GM18508 (cell line): ENCODE data around the gene MRGPRD.
"Not testable (repeated sequence)": the region's sequence is repeated elsewhere in the genome, so short reads cannot be mapped to it uniquely, and the experiment has no call there.

Experiments used
- ATAC-seq: cut with Tn5 transposase; IDR thresholded peaks from one replicate; pipeline ENCODE4 v1.9.1; 2021; ENCODE audit warnings: moderate number of reproducible peaks; ENCODE audit not compliant: insufficient read depth, unreplicated experiment

The MRGPRD gene

DNA sequence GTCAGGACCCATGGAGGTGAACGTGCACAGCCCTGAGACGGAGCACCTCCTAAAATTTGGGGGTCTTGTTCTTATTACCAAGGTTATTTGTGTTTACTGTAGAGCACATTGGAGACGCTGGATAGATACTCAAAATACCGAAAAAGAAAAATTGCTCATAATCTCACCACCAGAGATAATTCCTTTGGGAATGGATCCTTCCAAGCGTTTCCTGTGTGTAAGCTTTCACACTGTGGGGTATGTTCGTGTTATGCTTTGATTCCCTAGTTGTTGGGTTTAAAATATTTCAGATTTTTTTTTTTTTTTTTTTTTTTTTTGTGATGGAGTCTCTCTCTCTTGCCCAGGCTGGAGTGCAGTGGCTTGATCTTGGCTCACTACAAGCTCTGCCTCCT, 14.1 kb upstream of the MRGPRD start:
- no peak for ATAC-seq

DNA sequence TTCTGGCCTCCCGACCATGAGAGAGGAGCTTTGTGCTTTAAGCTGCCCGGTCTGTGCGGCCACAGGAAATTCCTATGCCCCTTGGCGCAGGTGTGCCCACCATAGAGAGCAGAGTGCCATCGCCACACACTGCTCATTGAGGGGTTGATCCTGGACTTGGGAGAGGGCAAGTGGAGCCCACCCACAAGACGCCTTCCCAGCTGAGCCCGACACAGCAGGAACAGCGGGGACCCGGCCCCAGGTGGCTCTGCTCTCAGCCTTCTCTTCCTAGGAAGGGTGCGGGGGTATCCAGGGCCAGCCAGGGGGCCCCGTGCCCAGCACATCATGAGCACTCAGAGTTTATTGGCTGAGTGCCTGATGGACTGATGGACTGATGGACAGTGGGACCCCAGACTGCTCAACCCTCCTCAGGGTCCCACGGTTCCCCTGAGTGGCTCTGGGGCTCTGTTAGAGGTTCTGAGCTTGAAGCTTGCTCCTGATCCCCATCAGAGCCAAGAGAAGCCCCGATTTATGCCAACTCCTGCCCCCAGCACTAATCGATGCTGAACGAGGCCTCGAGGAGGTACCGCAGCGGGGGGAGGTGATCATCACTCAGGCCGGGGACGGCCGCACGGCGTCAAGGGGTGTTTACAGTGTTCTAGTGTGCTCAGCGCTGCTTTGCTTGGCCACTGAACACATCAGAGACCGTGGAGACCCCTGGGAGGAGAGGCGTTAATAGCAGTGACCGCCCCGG, 13.5 kb upstream of the MRGPRD start:
- no peak for ATAC-seq

- ATAC-seq: no peak
Measured at GRCh38 chr11:68993546-68993945, 12.8 kb upstream of the MRGPRD start.

DNA sequence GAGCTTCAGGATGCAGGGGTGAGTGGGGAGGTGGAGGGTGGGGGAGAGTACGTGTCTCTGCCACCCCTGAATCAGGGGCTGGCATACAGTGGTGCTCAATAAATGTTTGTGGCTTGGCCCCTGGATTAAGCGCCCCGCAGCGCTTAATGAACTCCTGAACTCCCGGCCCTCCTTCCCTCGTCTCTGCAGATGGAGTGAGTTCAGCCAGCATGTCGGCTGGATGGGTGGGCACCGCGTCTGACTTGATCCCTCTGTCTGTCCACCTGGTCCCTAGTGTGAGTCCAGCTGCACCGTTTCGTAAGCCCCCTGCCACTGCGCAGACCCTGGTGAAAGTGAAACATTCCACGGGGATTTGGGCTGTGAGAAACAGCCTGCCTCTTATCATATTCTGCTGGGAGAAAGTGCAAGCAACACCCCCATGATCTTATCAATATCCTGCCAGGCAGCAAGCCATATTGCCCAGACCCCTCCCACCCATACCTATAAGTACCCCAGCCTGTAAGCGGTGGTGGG, 12.0 kb upstream of the MRGPRD start:
- ATAC-seq: no peak

DNA sequence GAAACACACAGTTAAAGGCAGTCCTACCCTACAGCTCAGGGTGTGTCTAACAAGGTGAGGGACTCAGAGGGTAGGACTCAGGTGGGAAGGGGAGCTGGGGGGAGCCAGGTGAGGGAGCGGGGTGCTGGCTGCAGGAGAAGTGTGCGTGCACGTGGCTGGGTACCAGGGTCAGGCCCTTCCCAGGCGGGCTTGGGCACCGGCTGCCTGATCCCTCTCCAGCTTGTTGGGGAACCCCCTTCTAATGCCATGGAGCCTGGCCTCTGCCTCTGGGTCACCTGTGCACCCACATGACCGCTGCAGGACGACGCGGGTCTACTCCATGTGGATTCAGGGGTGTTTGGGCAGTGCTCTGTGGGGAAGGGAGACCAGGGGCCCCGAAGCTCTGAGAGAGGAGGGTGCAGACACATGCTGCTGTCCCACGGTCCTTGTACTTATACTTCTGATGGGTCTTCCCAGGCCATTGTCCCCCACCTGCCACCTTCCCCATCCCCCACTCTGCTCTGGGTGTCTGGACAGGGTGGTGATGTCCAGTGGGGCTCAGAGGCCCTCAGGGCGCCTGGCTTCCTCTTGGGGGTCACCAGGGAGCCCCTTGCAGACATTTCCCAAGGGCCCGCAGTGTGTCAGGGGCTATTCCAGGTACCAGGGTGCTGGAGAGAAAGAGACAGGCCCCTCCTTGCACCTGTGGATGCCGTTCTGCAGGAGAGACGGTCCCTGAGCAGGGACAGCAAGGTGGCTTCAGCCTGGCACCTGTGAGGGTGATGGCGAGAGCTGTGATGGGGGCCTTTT, 10.4 kb upstream of the MRGPRD start:
- no peak for ATAC-seq

DNA sequence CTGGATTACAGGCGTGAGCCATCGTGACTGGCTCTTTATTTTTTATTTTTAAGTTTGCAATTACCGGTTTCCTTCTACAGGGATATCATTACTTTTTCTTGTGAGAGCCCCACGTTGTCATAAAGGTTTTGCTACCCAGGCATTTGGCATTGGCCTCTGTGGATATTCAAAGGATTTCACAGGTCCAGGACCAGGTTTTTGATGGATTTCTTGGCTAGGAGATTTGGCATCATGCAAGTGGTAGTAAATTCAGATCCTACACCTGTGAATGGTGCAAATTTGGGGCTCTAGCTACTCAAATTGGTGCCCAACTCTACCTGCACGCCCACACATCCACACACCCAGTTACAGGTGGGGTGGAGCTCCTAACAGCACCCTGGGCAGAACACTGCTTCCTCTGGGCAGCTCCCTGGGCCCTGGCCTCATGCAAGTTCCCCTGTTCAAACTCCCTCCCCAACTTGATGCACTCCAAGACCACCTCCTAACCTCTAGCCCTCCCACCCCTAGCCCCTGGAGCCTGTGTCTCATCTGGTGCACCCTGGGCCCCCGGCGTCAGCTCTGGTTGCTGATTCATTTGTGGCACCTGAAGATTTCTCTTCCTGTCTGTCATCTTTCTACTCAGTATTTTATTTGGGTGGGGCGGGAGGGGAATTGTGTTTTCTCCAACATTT, 9.3 kb upstream of the MRGPRD start:
- ATAC-seq: no peak

GRCh38 chr11:68988491-68988890, 7.7 kb upstream of the MRGPRD start:
- no peak for ATAC-seq

GRCh38 chr11:68987211-68987610, 6.4 kb upstream of the MRGPRD start:
- ATAC-seq: no peak

DNA sequence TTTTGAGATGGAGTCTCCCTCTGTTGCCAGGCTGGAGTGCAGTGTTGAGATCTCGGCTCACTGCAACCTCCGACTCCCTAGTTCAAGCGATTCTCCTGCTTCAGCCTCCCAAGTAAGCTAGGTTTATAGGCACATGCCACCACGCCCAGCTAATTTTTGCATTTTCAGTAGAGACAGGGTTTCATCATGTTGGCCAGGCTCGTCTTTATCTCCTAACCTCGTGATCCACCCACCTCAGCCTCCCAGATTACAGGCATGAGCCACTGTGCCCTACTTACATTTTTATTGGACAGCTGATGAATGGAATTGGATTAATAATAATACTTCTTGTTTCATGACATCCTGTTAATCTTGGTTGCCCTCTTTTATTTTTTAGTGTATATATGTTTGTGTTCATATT, 3.0 kb upstream of the MRGPRD start:
- no peak for ATAC-seq

DNA sequence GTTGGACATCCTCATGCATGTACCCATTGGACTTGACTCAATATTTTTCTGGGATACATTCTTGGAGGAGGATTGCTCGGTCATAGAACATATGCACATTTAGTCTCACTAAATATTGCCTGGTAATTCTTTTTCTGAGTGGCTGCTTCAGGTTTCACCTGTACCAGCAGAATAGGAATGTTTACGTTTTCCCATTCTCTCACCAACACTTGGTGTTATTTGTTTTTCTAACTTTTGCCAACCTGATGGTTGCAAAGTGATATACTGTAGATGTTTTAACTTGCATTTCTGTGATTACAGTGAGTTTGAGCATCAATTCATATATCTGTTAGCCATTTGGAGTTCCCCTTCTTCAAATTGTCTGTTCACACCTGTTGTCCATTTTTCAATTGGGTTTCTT, 1.3 kb upstream of the MRGPRD start:
- ATAC-seq: no peak

DNA sequence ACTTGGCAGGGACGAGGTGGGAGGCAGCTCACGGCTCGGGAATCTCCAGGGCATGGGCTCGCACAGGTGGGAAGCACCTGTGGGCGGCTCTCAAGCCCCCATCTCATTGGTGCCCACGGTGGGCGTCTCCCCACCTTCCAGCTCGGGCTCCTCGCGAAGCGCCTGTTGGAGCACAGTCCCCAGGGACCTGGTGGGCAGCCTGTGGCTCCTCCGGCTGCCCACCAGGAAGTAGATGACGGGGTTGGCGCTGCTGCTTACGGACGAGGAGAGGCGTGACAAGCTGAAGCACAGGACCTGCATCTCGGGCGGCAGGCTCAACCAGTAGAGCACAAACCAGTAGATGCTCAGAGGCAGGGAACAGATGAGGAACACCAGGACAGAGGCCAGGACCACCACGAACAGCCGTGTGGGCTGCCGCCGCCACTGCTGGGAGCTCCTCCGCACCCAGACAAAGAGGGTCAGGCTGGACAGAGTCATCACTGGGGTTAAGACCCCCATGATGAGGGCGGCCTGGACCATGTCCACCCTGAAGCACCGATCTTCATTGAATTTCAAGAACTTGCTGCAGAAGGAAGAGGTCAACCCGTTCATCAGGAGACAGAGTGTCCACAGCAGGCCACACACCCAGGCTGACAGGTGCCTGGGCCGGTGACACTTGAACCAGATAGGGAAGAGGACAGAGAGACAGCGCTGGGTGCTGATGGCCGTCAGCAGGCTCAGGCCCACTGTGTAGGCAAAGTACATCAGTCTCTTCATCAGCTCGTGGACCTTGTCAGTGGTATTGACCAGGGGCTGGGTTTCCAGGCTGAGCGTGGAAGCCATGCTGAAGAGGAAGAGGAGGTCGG, 633 bp downstream of the MRGPRD start:
- ATAC-seq: no peak

- no peak for ATAC-seq
Measured at GRCh38 chr11:68978931-68979594, 1.7 kb downstream of the MRGPRD start.

GRCh38 chr11:68978626-68978930, 2.2 kb downstream of the MRGPRD start:
- ATAC-seq: no peak

DNA sequence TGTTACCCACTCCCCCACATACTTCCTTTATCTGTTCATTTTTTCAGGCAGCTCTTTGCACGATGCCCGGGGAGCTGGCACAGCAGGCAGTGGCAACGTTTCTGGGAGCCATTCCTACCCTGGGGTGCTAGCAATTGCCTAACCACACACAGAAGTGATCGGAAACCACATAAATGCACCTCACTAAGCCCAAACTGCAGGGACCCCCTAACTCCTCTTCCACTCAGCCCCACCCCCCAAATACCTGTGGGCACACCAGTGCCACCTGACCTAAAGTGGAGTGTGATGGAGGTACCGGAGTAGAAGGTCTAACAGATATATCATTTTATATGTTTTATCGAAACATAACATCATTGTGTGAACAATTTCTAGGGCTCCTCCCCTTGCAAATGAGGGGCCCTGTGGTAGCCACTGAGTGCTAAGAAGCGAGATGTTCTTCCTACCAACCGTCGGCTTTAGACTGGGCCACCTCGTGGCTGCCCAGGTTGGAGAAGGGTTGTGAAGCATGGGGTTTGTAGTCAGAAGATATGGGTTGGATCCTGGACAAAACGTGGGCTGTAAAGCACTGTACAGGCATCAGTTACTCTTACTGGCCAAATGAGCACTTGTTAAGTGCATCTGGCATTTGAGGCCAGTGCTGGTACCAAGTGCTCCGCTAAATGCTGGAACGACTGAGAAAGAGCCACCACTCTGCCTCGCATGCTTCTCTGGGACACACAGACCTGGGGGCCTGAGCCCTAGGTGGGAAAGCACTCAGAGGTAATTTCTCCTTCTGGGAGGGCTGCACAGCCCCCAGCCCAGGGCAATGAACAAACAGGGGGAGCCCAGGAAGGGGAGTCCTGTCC, 2.8 kb downstream of the MRGPRD start:
- ATAC-seq: no peak

DNA sequence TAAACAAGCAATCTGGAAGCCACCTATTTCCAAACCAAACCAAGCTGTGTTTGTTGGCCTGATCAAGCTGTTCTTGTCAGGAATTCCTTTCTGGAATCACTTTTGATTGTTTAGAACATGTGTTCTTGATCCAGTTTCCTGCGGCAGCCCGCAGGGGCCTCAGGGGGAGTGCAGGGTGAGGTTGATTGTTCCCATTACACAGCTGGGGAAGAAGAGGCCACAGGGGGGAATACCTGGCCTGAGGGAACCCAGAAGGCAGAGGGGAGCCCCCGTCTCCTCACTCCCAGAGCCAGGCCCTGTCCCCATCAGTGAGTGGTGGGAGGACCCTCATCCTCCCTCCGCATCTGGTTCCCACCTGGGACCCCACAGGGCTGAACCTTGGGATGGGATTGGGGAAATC, 4.2 kb downstream of the MRGPRD start:
- no peak for ATAC-seq

- no peak for ATAC-seq
Measured at GRCh38 chr11:68976095-68976494, 4.7 kb downstream of the MRGPRD start.

DNA sequence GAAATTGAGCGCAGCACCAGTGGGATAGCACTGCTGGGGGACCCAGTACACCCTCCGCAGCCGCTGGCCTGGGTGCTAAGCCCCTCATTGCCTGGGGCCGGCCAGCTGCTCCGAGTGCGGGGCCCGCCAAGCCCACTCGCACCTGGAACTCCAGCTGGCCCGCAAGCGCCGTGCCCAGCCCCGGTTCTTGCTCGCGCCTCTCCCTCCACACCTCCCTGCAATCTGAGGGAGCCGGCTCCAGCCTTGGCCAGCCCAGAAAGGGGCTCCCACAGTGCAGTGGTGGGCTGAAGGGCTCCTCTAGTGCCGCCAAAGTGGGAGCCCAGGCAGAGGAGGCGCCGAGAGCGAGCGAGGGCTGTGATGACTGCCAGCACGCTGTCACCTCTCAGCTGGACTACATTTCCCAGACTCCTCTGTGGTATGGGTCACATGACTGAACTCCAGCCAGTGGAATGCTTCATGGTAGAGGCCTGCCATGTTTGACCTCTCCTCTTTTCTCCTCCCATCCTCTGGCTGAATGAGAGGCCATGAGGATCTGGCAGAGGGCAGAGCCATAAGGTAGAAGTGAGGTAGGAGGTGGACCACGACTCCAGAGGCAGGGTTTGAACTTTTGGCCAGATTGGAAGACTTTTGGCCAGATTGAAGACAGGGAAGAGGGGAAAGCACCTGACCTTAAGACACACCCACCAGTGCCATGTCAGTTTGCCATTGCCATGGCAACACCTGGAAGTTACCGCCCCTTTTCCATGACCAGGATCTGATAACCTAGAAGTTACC, 6.2 kb downstream of the MRGPRD start:
- no peak for ATAC-seq

GRCh38 chr11:68973706-68974105, 7.1 kb downstream of the MRGPRD start:
- not testable (repeated sequence) for ATAC-seq
